Stimulated activated CD8-positive, alpha-beta memory T cell treated with anti-CD3 and anti-CD28 coated beads, Interleukin-2, amount 100 ng/mL, for 1 hour (primary cell): ENCODE data around the gene MTCP1.

Source experiments
- DNase-seq, 2 donors: peaks; one replicate each; pipeline ENCODE4 v3.0.0-alpha.2; 2020; ENCODE audit warnings: low read depth in 2 of 2

The MTCP1 gene, protein sequence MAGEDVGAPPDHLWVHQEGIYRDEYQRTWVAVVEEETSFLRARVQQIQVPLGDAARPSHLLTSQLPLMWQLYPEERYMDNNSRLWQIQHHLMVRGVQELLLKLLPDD

DNA sequence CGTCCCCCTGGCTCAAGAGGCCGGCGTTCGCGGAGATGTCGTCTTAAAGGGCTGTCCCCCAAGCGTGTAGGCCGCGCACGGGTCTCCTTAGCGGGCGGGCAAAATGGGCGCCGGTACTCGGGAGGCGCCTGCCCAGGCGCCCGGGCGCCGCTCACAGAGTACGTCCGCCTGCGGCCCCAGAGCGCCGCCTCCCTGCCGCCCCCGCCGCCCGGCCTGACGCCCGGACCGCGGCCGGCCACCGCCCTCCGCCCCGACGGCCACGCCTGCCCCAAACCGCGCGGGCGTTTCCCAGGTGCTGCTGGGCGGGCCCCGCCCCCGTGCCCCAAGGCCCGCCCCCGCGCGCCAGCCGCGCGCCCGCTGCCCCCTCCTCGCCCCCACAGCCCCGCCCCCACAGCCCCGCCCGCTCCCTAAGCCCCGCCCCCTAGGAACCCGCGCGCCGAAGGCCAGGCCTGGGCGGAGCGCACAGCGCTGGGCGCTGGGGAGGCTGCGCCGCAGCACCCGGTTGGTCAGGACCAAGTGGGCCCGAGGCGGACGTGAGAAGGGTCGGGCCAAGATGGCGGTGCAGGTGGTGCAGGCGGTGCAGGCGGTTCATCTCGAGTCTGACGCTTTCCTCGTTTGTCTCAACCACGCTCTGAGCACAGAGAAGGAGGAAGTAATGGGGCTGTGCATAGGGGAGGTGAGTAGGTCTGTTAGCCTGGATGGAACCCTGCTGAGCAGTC, at the start of gene MTCP1, which contains the start of the genes BRCC3 and CMC4:
TSS of gene MTCP1 (minus strand) at position 162 of the 719 bp plus-strand sequence. CDS start 5,126 bp downstream, outside the sequence.
TSS of gene BRCC3 (plus strand) at position 534 of the 719 bp plus-strand sequence. CDS start at position 554, 20 bp downstream.
TSS of gene CMC4 (minus strand) at position 162 of the 719 bp plus-strand sequence. CDS start 7,113 bp downstream, outside the sequence.
- peak; percentile 51 to 64 for DNase-seq

DNA sequence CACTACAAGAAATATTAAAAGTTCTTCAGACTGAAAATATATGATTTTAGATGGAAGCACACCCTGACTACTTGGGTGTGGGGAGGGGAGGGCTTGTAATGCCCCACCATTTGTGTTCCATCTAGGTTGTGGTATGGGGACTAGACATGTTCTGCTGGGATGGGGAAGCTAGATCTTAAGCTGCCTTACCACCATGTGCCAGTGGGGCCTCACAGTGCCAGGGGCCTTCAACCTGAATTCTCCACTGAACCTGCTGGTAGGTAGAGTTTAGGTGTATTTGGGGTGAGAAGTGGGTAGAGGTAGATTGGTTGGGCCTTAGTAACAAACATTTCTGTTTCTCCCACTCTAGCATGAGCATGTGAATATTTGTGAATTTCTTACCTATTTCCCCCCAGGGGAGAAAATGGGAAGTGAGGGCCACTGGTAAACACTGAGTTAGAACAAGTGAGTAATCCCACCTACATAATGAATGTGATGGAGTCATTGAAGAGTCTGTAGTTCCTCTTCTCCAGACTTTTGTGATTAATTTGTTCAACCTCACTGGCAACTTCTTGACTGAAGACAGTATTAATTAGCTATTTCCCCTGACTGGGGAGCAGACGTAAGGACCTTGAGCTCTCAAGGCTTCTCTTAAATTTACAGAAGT, 44.4 kb upstream of the MTCP1 start:
- DNase-seq, result no peak

- DNase-seq, result no peak
These were observed 42.2 kb upstream of the MTCP1 start for GRCh38 chrX:155113097-155113496.

DNA sequence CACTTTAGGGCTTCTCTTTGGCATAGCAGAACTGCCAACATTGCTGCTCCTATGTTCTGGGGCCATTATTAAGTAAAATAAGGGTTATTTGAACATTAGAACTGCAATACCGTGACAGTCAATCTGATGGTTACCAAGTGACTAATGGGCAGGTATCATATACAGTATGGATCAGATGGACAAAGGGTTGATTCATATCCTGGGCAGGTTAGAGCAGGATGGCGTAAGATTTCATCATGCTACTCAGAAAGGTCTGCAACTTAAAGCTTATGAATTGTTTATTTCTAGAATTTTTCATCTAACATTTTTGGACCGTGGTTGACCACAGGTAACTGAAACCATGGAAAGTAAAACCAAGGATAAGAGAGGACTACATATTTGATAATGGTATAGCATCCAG, 41.2 kb upstream of the MTCP1 start:
- DNase-seq, result no peak

GRCh38 chrX:155108427-155108826, 37.5 kb upstream of the MTCP1 start:
- DNase-seq, result no peak

DNA sequence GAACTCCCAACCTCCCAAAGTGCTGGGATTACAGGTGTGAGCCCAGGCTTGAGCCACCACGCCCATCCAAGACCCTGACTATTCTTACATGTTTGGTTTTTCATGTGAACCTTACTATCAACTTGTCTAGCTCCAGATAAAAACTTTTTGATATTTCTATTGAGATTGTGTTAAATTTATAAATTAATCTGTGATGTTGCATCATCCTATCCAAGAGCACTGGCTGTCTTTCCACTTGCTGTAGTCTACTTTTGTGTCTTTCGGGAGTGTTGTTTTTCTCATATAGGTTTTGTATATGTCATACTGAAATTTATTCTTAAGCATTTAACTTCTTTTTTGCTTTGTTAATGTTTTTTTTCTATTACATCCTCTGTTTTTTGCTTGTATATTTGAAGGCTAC, 35.0 kb upstream of the MTCP1 start:
- DNase-seq, result no peak

- DNase-seq, result no peak
These were observed 23.6 kb upstream of the MTCP1 start for GRCh38 chrX:155094468-155095061.

DNA sequence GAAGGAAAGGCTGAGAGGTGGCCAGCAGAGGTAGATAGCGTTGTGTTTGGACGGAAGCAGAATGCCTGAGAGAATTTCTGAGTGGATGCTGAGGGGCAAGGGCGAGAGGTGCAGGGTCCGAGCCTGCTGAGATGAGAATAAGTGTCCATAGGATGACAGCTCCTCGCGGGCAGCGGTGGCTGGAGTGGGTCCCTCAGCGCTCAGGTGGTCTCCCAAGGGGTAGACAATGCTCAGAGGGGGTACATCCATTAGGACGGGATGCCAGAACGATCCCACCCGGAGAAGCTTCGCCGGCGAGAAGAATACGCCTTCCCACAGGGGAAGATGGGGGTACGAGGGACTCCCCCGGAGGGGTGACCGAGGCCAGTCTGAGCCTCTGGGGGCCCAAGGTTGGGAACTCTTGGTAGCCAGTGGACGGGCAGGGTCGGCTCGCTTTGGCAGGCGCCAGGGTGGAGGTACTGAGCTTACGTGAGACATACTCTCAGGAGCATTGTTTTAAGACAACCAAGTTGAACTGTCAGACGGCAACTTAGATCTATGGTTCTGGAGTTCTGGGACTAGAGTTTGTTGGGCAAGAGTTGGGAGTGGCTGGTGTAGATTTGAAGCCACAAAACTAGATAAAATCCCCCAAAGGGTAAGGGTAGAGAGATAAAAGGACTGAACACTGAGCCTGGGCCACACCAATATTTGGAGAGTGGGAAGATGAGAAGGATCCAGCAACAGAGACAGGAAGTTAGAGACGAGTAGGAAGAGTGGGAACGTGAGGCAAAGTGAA, 16.2 kb upstream of the MTCP1 start:
- DNase-seq, result no peak

DNA sequence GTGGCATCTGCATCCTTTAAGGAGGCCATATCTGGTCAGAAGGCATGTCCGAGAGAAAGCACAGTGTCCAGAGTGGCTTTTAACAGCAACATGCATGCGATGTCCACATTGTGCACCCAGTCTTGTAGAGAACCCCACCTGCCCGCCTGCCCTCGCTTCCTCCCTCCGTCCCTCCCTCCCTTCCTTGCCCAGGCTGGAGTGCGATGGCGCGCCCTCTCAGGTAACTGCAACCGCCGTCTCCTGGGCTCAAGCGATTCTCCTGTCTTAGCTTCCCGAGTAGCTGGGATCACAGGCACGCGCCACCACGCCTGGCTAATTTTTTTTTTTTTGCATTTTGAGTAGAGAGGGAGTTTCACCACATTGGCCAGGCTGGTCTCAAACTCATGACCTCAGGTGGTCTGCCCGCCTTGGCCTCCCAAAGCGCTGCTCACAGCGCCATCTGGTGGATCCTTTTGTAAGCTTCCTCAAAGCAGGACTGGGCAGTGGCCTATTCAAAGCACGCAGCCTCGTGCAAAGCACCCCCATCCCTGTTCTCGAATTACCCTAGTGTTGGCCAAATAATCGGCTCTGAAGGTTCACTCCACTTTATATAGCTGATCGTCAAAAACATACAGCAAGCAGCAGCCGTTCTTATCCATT, 15.4 kb upstream of the MTCP1 start:
- DNase-seq, result no peak

DNA sequence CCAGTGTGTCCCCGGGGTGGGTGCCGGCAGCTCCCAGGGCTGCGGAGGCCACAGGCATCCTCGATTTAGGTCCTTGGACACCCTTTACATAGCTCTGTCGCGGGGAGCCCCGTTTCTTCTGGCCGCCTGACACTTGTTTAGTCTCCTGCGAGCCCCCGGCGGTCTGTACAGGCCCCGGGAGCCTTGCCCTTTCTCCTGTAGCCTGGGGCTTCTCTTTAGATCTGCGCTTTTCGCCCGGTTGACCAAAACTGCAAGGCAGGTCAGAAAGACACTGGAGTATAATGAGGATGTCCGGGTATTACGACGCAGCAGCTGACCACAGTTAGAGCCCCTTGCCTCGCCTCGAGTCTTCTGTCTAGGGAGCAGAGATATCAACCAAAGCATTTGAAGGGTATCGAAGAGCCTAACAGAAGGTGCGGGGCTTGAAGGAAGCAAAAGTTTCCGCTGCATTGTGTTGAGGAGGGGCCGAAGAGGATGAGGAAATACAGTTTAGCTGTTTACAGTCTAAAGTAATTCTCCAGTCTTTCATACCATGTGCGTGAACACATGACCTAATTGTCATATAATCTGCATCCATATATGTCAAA, 851 bp upstream of the MTCP1 start:
- no peak for DNase-seq

GRCh38 chrX:155070663-155070974, 317 bp downstream of the MTCP1 start:
- DNase-seq, result no peak

- no peak for DNase-seq
These were observed 898 bp downstream of the MTCP1 start for GRCh38 chrX:155070038-155070437.

GRCh38 chrX:155069414-155069813, 1.5 kb downstream of the MTCP1 start:
- DNase-seq, result no peak

- no peak for DNase-seq
These were observed 2.8 kb downstream of the MTCP1 start for GRCh38 chrX:155068165-155068564.

DNA sequence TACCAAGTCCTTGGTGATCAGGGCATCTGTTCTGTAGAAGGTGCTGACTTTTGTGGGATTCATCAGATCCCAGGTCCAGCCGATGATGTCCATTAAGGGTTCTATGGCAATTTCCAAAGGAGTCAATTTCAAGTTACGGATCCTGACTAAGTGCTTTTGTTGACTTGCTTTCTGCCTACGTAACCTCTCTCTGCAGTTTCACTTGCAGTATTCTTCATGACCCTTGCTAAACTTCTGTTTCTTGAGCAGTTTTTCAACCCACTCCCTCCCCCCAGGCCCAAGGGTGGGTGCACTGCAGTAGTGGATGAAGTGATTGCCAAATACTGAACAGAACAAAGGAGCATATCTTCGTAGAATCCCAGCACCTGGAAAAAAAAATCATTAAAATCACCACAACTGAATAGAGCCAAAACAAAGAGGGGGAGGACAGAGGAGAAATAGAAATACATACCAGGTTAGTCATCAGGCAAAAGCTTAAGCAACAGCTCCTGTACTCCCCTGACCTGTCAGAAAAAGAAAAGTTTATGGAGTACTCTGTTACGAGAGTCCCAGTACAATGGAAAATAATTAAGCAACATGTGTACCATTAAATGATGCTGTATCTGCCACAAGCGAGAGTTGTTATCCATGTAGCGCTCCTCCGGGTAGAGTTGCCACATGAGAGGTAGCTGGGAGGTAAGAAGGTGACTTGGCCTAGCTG, 5.8 kb downstream of the MTCP1 start:
- no peak for DNase-seq

DNA sequence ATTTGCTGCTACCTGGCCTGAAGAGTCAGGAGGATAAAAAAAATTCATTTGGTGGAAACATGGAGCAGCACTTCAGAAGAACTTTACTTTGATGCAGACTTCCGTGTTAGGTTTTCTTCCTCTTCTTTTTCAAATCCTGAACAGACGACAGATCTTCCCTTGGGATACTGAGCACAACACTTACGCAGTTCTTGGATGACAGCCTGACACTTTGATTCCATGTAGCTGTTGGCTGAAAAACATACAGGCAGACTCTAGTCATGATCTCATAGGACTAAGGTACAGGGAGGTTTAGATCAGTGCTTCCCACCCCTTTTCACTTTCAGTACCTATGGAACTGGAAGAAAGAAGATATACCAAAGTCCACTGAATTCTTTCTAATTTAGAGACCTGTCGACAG, 9.2 kb downstream of the MTCP1 start:
- DNase-seq, result no peak

DNA sequence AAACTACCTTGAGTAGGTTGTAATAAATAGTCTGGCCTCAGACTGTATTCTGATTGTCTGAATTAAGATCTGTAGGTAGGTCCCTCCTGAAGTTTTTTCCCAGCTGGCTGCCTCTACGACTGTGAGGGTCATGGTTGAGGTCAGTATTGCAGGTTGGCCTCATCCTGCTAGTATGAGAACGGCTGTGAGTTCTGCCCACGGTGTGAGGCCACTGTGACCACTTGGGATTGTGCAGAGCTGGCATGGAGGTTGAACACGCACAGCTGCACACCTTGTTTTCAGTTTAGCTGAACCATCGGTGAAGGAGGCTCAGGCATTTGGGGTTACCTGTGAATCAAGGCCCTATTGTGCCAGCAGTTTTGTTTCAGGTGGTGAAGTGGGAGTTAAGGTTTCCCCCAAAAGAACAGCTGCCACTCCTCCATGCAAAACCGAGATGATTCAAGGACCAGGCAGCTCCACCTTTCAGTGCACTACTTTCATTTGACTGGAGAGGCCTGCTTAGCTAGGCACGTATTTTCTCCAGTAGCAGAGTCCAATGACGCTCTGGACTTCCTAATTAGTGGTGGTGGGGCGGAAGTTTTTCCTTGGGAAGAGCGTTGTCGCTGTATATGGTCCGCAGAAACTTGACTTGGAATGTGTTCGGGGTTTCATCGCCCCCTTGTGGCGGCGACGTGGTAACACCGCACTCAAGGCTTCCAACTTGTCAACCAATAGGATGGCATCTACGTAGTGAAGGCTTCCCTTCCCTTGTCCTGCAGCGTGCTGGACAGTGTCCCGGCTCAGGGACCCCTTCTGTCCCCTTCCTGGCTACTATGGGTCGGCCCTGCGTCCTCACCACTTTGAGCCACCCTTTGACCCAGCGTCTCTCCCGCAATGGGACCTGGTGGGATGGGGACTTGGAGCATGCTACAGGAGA, 13.8 kb downstream of the MTCP1 start:
- DNase-seq, result no peak

DNA sequence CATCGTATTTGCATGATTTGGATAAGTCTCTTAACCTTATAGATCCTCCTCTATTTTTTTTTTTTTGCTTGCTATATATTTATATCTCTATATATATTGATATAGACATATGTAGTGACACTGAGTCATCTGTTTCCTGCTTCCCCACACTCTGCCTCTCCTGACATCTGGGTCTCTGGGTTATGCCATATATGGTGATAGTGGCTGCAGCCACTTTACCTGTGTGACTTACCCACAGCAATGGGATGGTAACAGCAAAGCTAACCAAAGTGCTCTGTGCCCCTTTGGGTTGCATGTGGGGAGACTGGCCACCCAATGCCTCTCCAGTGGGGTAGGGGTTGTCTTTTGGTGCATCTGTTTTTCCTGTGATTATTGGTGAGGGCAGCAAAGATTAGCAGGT, 14.5 kb downstream of the MTCP1 start:
- no peak for DNase-seq

DNA sequence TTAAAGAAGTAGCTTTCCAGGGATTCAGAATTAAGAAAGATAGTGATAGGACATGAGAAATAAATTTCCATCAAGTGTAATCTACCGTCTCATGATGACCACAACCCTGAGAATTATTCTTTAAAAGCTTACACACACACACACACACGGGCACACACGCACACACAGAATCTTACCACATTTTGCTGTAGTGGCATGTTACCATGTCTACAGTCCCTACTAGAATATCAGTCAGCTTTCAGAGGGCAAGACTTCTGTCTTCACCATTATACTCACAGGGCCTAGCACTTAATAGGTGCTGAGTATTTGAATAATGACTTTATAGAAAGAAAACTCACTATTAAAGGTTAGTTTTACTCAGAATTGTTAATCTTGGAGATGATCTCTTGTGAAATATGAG, 15.4 kb downstream of the MTCP1 start:
- no peak for DNase-seq
